GM12878 (cell line): ENCODE data around the gene EFCAB8.

ENCODE experiments used
- ASH2L ChIP-seq: fragments of 300-600, 200-600 bp; sonication (generic); IDR thresholded peaks from 2 replicates; pipeline ENCODE4 v1.6.1; 2017; ENCODE audit warnings: low read depth, mild to moderate bottlenecking, borderline replicate concordance
- CHD2 ChIP-seq: IDR thresholded peaks from 2 replicates; pipeline ENCODE4 v1.6.1; 2011; ENCODE audit warnings: low read depth, low read length, improper control_type of control experiment, borderline replicate concordance
- CTCF ChIP-seq, 3 experiments: IDR thresholded peaks in 2 of 3; conservative IDR thresholded peaks in 1 of 3; 2 replicates each; pipeline ENCODE4 v1.5.1; 2011; ENCODE audit warnings: low read depth in 3 of 3, low read length in 3 of 3, mild to moderate bottlenecking in 3 of 3, control low read depth in 2 of 3, moderate library complexity in 2 of 3, inconsistent platforms in 1 of 3, mixed read lengths in 1 of 3; ENCODE audit not compliant: control insufficient read depth in 2 of 3, insufficient read depth in 1 of 3; ENCODE audit errors: extremely low read depth in 1 of 3
- LARP7 ChIP-seq: fragments of 450-650 bp; IDR thresholded peaks from 2 replicates; pipeline ENCODE4 v1.6.1; 2017; ENCODE audit warnings: mild to moderate bottlenecking
- MYB ChIP-seq: fragments of 150-350 bp; IDR thresholded peaks from 2 replicates; pipeline ENCODE4 v1.6.1; 2014; ENCODE audit warnings: mild to moderate bottlenecking, low read depth, low read length, borderline replicate concordance
- NFIC ChIP-seq: IDR thresholded peaks from 2 replicates; pipeline ENCODE4 v1.6.1; 2012; ENCODE audit warnings: low read depth, mild to moderate bottlenecking, inconsistent platforms, low read length, moderate library complexity
- POLR2A ChIP-seq: IDR thresholded peaks from 2 replicates; pipeline ENCODE4 v1.6.1; 2011; ENCODE audit warnings: low read depth, mild to moderate bottlenecking, low read length
- POLR2AphosphoS5 ChIP-seq: IDR thresholded peaks from 2 replicates; pipeline ENCODE4 v1.6.1; 2011; ENCODE audit warnings: mild to moderate bottlenecking, low read length, inconsistent platforms
- SREBF2 ChIP-seq: IDR thresholded peaks from 2 replicates; pipeline ENCODE4 v1.6.1; 2012; ENCODE audit warnings: mild to moderate bottlenecking, low read length
- STAT3 ChIP-seq: IDR thresholded peaks from 2 replicates; pipeline ENCODE4 v1.6.1; 2011; ENCODE audit warnings: low read depth, low read length, improper control_type of control experiment
- USF1 ChIP-seq: IDR thresholded peaks from 2 replicates; pipeline ENCODE4 v1.6.1; 2011; ENCODE audit warnings: borderline replicate concordance, low read depth, mild to moderate bottlenecking, moderate library complexity, mixed read lengths, low read length; ENCODE audit not compliant: insufficient read depth; ENCODE audit errors: extremely low read length
- USF2 ChIP-seq: IDR thresholded peaks from 2 replicates; pipeline ENCODE4 v1.6.1; 2011; ENCODE audit warnings: low read depth, low read length, improper control_type of control experiment, borderline replicate concordance
- ZNF207 ChIP-seq: fragments of 450-650 bp; IDR thresholded peaks from 2 replicates; pipeline ENCODE4 v1.6.1; 2014; ENCODE audit warnings: antibody characterized with exemption, mild to moderate bottlenecking, borderline replicate concordance

- TF ChIP-seq CTCF (IDR thresholded peaks at IDR 0.05 in 2 of 3, conservative IDR thresholded peaks at IDR 0.05 in 1 of 3; ENCODE audit: control insufficient read depth in 2 of 3, extremely low read depth in 1 of 3, insufficient read depth in 1 of 3, low read depth in 3 of 3, low read length in 3 of 3) (no peak), LARP7 (no peak), POLR2AphosphoS5 (no peak), ZNF207 (no peak), USF2 (no peak), USF1 (no peak), SREBF2 (no peak), MYB (no peak), CHD2 (no peak), ASH2L (no peak), POLR2A (no peak), STAT3 (no peak), NFIC (no peak)
These were observed 111.6 kb downstream of the EFCAB8 start for GRCh38 chr20:32970115-32970972.
